HCT116 (cell line): ENCODE results near the gene THBS1. TPM values are rescaled to one million over a fixed set of nuclear protein-coding genes. Genes with fewer than 3 reads are reported as not detected.

Experiments used
- ATAC-seq: fragments of 200-7000 bp; cut with Tn5 transposase; 2 replicates; pipeline ENCODE4 v1.9.1; 2020; ENCODE audit warnings: mild to moderate bottlenecking, moderate library complexity
- BruUV-seq: library from RNA; stranded (reverse); fragments of 400-500 nt; replicated peaks from 2 replicates; lab custom pipeline; 2021; lab: Mats Ljungman, UMichigan
- CTCF ChIA-PET: fragments of 300-600 bp; sonication (Branson Sonifier 250); formaldehyde crosslinking; loops from one replicate; lab custom pipeline; 2021; ENCODE audit warnings: antibody characterized with exemption; lab: Charles Lee
- POLR2A ChIA-PET: fragments of 300-600, 350-600 bp; sonication (Branson Sonifier 250); formaldehyde crosslinking; loops from one replicate; lab custom pipeline; 2021; ENCODE audit warnings: antibody characterized with exemption; lab: Charles Lee
- RAD21 ChIA-PET, 2 experiments: fragments of 300-600 bp; sonication (Branson Sonifier 250); formaldehyde crosslinking; loops; one replicate each; lab custom pipeline; 2023; ENCODE audit warnings: low total read pairs in 2 of 2; ENCODE audit not compliant: uncharacterized antibody in 2 of 2, unreplicated experiment in 2 of 2, low non-redundant PET in 1 of 2; lab: Charles Lee
- DNase-seq: peaks from one replicate; pipeline ENCODE4 v3.0.0-alpha.2; 2010; ENCODE audit warnings: low read depth, low spot score
- H2AFZ ChIP-seq: fragments of 200-600 bp; shearing (Covaris generic), sonication (generic); 2 replicates; pipeline ENCODE4 v1.6.1; 2017; ENCODE audit warnings: low read depth, mixed run types, mixed read lengths, antibody characterized with exemption, low read length; ENCODE audit not compliant: poor library complexity, severe bottlenecking
- H3K27ac ChIP-seq: 2 replicates; pipeline ENCODE4 v1.5.1; 2012; ENCODE audit warnings: low read depth, low read length
- H3K27me3 ChIP-seq: fragments of 200-600 bp; sonication (generic); 2 replicates; pipeline ENCODE4 v1.6.1; 2016; ENCODE audit warnings: mixed run types, low read length, mixed read lengths; ENCODE audit not compliant: insufficient read depth
- H3K36me3 ChIP-seq, 2 experiments: fragments of 200-500 bp in 1 of 2; fragments of 200-600 bp in 1 of 2; sonication (Bioruptor generic) in 1 of 2; sonication (generic) in 1 of 2; 2 replicates each; pipeline versions ENCODE4 v1.5.1 to v1.6.1; 2014 to 2016; ENCODE audit warnings: low read length in 2 of 2, inconsistent platforms in 1 of 2, mixed read lengths in 1 of 2, mixed run types in 1 of 2; ENCODE audit not compliant: insufficient read depth in 2 of 2, control insufficient read depth in 1 of 2
- H3K4me1 ChIP-seq, 2 experiments: fragments of 200-600 bp in 1 of 2; sonication (generic) in 1 of 2; 2 replicates each; pipeline versions ENCODE4 v1.5.1 to v1.6.1; 2012 to 2017; ENCODE audit warnings: low read length in 2 of 2, inconsistent platforms in 1 of 2, mild to moderate bottlenecking in 1 of 2, mixed read lengths in 1 of 2, mixed run types in 1 of 2, moderate library complexity in 1 of 2; ENCODE audit not compliant: insufficient read depth in 2 of 2, control insufficient read depth in 1 of 2
- H3K4me2 ChIP-seq: fragments of 200-600 bp; sonication (generic); 2 replicates; pipeline ENCODE4 v1.6.1; 2017; ENCODE audit warnings: mixed run types, low read length, mixed read lengths
- H3K4me3 ChIP-seq, 2 experiments: fragments of 200-600 bp in 1 of 2; sonication (generic) in 1 of 2; replicated peaks in 1 of 2; 2 replicates each; pipeline ENCODE4 v1.5.1; 2011 to 2016; ENCODE audit warnings: low read length in 2 of 2, control low read depth in 1 of 2, low read depth in 1 of 2, mild to moderate bottlenecking in 1 of 2, mixed read lengths in 1 of 2, mixed run types in 1 of 2
- H3K79me2 ChIP-seq: fragments of 200-600 bp; sonication (generic); 2 replicates; pipeline ENCODE4 v1.6.1; 2017; ENCODE audit warnings: mild to moderate bottlenecking, mixed run types, low read length, moderate library complexity, mixed read lengths; ENCODE audit not compliant: insufficient read depth
- H3K9ac ChIP-seq: fragments of 200-600 bp; sonication (generic); 2 replicates; pipeline ENCODE4 v1.6.1; 2016; ENCODE audit warnings: low read length, mixed read lengths
- H3K9me2 ChIP-seq: fragments of 200-600 bp; sonication (generic), shearing (Covaris generic); 2 replicates; pipeline ENCODE4 v1.6.1; 2017; ENCODE audit warnings: mixed run types, mild to moderate bottlenecking, moderate library complexity; ENCODE audit not compliant: insufficient read depth
- H3K9me3 ChIP-seq, 2 experiments: fragments of 200-500 bp in 1 of 2; fragments of 200-600 bp in 1 of 2; sonication (Bioruptor generic) in 1 of 2; sonication (generic) in 1 of 2; 2 replicates each; pipeline ENCODE4 v1.6.1; 2014 to 2017; ENCODE audit warnings: low read length in 2 of 2, mixed read lengths in 2 of 2, inconsistent platforms in 1 of 2, low read depth in 1 of 2, mild to moderate bottlenecking in 1 of 2, mixed run types in 1 of 2, moderate library complexity in 1 of 2; ENCODE audit not compliant: control insufficient read depth in 1 of 2, insufficient read depth in 1 of 2
- H4K20me1 ChIP-seq: fragments of 200-600 bp; sonication (generic), shearing (Covaris generic); 2 replicates; pipeline ENCODE4 v1.6.1; 2017; ENCODE audit warnings: mixed run types, mild to moderate bottlenecking, moderate library complexity; ENCODE audit not compliant: insufficient read depth
- ATF3 ChIP-seq: IDR thresholded peaks from 2 replicates; pipeline ENCODE4 v1.6.1; 2012
- CBX3 ChIP-seq: IDR thresholded peaks from 2 replicates; pipeline ENCODE4 v1.6.1; 2012; ENCODE audit warnings: low read depth
- EGR1 ChIP-seq: IDR thresholded peaks from 2 replicates; pipeline ENCODE4 v1.6.1; 2012; ENCODE audit warnings: low read depth
- EZH2 ChIP-seq: fragments of 200-600 bp; sonication (generic); IDR thresholded peaks from 2 replicates; pipeline ENCODE4 v1.6.1; 2017; ENCODE audit warnings: antibody characterized with exemption, mixed run types
- EZH2phosphoT487 ChIP-seq: fragments of 200-600 bp; IDR thresholded peaks from 2 replicates; pipeline ENCODE4 v1.6.1; 2018; ENCODE audit warnings: antibody characterized with exemption, borderline replicate concordance
- FOSL1 ChIP-seq: IDR thresholded peaks from 2 replicates; pipeline ENCODE4 v1.6.1; 2012; ENCODE audit warnings: low read depth
- POLR2A ChIP-seq: IDR thresholded peaks from 2 replicates; pipeline ENCODE4 v1.7.0; 2011; ENCODE audit warnings: borderline replicate concordance; ENCODE audit not compliant: insufficient read depth, insufficient read length; ENCODE audit errors: extremely low read depth
- SIN3A ChIP-seq: IDR thresholded peaks from 2 replicates; pipeline ENCODE4 v1.6.1; 2012; ENCODE audit warnings: low read depth
- SRF ChIP-seq: IDR thresholded peaks from 2 replicates; pipeline ENCODE4 v1.6.1; 2012; ENCODE audit warnings: low read depth
- ZBTB33 ChIP-seq: IDR thresholded peaks from 2 replicates; pipeline ENCODE4 v1.6.1; 2011; ENCODE audit warnings: mild to moderate bottlenecking, low read length, moderate library complexity; ENCODE audit not compliant: insufficient replicate concordance; ENCODE audit errors: extremely low read depth
- ZFX ChIP-seq: fragments of 450-650 bp; IDR thresholded peaks from 2 replicates; pipeline ENCODE4 v1.6.1; 2017
- intact Hi-C: fragments of 100-400 bp; cut with micrococcal nuclease; formaldehyde crosslinking; loops from 2 replicates; pipeline ENCODE4 v1.10.0; 2022
- total RNA-seq: library from RNA; stranded (reverse); gene quantifications from one replicate; pipeline ENCODE4 v1.2.1, GENCODE V29; 2021; ENCODE audit not compliant: unreplicated experiment
- TF ChIP-seq, protein P1 (sequence below): IDR thresholded peaks from 2 replicates; pipeline ENCODE4 v1.6.1; 2012; ENCODE audit warnings: low read depth
- TF ChIP-seq, protein P2 (sequence below), 3 experiments: fragments of 200-600 bp in 1 of 3; sonication (generic) in 1 of 3; IDR thresholded peaks in 2 of 3; conservative IDR thresholded peaks in 1 of 3; 2 replicates each; pipeline ENCODE4 v1.5.1; 2012 to 2017; ENCODE audit warnings: low read depth in 2 of 3, low read length in 2 of 3, antibody characterized with exemption in 1 of 3, borderline replicate concordance in 1 of 3, control low read depth in 1 of 3, mild to moderate bottlenecking in 1 of 3, mixed read lengths in 1 of 3, mixed run types in 1 of 3, moderate library complexity in 1 of 3; ENCODE audit not compliant: insufficient read depth in 1 of 3

THBS1 gene
- total RNA-seq, 1 experiment from 2014 or later, result 6.3 TPM

DNA sequence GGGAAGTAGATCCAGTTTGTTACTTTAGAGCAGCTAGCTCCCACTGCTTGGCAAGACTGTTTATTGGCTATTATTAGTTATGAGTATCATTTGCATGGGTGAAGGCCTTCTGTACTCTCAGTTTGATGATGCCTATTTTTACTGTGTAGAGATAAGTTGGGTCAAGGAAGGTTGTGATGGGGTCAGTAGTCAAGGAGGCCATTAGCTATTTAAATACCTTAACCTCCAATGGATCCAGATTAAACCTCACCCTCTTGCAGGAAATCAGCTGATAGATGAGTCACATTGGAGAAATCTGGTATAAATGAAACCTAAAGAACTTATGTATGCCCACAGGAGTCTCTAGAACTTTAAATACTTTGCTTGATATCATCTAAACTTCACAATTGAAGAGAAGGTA, 45.0 kb downstream of the THBS1 start (continued):
- TF ChIP-seq, protein P1, sequence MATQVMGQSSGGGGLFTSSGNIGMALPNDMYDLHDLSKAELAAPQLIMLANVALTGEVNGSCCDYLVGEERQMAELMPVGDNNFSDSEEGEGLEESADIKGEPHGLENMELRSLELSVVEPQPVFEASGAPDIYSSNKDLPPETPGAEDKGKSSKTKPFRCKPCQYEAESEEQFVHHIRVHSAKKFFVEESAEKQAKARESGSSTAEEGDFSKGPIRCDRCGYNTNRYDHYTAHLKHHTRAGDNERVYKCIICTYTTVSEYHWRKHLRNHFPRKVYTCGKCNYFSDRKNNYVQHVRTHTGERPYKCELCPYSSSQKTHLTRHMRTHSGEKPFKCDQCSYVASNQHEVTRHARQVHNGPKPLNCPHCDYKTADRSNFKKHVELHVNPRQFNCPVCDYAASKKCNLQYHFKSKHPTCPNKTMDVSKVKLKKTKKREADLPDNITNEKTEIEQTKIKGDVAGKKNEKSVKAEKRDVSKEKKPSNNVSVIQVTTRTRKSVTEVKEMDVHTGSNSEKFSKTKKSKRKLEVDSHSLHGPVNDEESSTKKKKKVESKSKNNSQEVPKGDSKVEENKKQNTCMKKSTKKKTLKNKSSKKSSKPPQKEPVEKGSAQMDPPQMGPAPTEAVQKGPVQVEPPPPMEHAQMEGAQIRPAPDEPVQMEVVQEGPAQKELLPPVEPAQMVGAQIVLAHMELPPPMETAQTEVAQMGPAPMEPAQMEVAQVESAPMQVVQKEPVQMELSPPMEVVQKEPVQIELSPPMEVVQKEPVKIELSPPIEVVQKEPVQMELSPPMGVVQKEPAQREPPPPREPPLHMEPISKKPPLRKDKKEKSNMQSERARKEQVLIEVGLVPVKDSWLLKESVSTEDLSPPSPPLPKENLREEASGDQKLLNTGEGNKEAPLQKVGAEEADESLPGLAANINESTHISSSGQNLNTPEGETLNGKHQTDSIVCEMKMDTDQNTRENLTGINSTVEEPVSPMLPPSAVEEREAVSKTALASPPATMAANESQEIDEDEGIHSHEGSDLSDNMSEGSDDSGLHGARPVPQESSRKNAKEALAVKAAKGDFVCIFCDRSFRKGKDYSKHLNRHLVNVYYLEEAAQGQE, result no peak
- TF ChIP-seq CBX3 (no peak), SRF (no peak), ZFX (no peak), EZH2phosphoT487 (no peak), EZH2 (no peak)

DNA sequence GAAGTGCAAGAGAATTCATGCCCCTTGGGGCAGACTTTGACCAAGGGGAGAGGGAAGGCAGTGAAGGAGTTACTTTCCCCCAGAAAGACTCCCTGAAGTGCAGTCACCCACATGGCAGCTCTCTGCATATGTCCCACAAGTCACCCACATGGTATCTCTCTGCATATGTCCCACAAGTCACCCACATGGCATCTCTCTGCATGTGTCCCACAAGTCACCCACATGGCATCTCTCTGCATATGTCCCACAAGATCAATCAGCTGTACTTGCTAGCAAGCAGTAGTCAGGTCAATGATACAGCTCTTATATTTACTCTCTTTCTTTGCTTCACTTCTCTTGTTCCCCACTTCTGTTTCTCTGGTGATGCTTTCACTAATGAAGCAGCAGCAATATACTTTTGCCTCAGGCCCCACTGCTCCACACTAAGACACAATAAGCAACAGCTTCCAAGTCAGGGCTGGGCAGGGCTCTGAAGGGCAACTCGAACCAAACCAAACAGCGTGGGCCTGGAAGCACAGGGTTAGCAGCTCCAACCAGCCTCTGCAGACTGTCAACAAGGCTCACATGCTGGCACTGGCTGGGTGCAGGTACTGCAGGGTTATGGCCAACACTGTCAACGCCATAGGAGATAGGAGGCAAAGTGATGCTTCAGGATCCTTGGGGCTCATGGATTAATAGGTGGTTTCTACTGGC, 46.7 kb downstream of the THBS1 start:
- Histone ChIP-seq H3K4me1 (peaks cover 3 to 42% of the 10 kb centered on the region in 2 experiments; a peak in 2 of 4 replicates), H3K9ac (no peak overlapping the region), H3K36me3 (no peaks in the 10 kb centered on the region), H3K9me3 (no peaks in the 10 kb centered on the region), H3K9me2 (no peaks in the 10 kb centered on the region), H2AFZ (no peak overlapping the region), H3K27me3 (no peaks in the 10 kb centered on the region), H3K27ac (no peak overlapping the region), H3K4me3 (no peak overlapping the region), H3K4me2 (no peak overlapping the region), H3K79me2 (no peaks in the 10 kb centered on the region), H4K20me1 (no peaks in the 10 kb centered on the region)
- no TSS peak for BruUV-seq
- POLR2A ChIA-PET, result no interaction called here
- DNase-seq (no peak), ATAC-seq (no peak)
- intact Hi-C loops, result no loop called here
- CTCF ChIA-PET, result no interaction called here
- RAD21 ChIA-PET, result no interaction called here
- TF ChIP-seq EGR1 (no peak), CBX3 (no peak), ATF3 (no peak), FOSL1 (no peak), SIN3A (no peak), ZBTB33 (no peak), POLR2A (no peak), EZH2 (no peak)
- TF ChIP-seq, protein P1, result no peak
- TF ChIP-seq, protein P2, sequence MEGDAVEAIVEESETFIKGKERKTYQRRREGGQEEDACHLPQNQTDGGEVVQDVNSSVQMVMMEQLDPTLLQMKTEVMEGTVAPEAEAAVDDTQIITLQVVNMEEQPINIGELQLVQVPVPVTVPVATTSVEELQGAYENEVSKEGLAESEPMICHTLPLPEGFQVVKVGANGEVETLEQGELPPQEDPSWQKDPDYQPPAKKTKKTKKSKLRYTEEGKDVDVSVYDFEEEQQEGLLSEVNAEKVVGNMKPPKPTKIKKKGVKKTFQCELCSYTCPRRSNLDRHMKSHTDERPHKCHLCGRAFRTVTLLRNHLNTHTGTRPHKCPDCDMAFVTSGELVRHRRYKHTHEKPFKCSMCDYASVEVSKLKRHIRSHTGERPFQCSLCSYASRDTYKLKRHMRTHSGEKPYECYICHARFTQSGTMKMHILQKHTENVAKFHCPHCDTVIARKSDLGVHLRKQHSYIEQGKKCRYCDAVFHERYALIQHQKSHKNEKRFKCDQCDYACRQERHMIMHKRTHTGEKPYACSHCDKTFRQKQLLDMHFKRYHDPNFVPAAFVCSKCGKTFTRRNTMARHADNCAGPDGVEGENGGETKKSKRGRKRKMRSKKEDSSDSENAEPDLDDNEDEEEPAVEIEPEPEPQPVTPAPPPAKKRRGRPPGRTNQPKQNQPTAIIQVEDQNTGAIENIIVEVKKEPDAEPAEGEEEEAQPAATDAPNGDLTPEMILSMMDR (IDR thresholded peaks at IDR 0.05 in 2 of 3, conservative IDR thresholded peaks at IDR 0.05 in 1 of 3; ENCODE audit: borderline replicate concordance in 1 of 3, insufficient read depth in 1 of 3, low read depth in 2 of 3, low read length in 2 of 3), result no peak
